ES-I3 (cell line): ENCODE data around the gene FAM169A.
"Not testable (repeated sequence)": the region's sequence is repeated elsewhere in the genome, so short reads cannot be mapped to it uniquely, and the experiment has no call there.

ENCODE experiments used
- H3K36me3 ChIP-seq: 2 replicates; pipeline ENCODE4 v1.6.1; 2013; ENCODE audit warnings: mild to moderate bottlenecking, low read length, control low read depth, moderate library complexity; ENCODE audit not compliant: insufficient read depth
- H3K4me1 ChIP-seq: 2 replicates; pipeline ENCODE4 v1.6.1; 2013; ENCODE audit warnings: mild to moderate bottlenecking, control low read depth, low read length; ENCODE audit not compliant: insufficient read depth
- H3K9ac ChIP-seq: 2 replicates; pipeline ENCODE4 v1.6.1; 2013; ENCODE audit warnings: low read depth, mild to moderate bottlenecking, low read length, moderate library complexity
- H3K9me3 ChIP-seq: 2 replicates; pipeline ENCODE4 v1.6.1; 2013; ENCODE audit warnings: mild to moderate bottlenecking, low read length, moderate library complexity; ENCODE audit not compliant: control insufficient read depth, insufficient read depth

FAM169A gene, protein sequence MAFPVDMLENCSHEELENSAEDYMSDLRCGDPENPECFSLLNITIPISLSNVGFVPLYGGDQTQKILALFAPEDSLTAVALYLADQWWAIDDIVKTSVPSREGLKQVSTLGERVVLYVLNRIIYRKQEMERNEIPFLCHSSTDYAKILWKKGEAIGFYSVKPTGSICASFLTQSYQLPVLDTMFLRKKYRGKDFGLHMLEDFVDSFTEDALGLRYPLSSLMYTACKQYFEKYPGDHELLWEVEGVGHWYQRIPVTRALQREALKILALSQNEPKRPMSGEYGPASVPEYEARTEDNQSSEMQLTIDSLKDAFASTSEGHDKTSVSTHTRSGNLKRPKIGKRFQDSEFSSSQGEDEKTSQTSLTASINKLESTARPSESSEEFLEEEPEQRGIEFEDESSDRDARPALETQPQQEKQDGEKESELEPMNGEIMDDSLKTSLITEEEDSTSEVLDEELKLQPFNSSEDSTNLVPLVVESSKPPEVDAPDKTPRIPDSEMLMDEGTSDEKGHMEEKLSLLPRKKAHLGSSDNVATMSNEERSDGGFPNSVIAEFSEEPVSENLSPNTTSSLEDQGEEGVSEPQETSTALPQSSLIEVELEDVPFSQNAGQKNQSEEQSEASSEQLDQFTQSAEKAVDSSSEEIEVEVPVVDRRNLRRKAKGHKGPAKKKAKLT

GRCh38 chr5:74865804-74866595 is at the start of gene FAM169A:
Gene FAM169A (minus strand): TSS chr5:74866387. CDS start chr5:74841676, 24,711 bp downstream.
- no peaks in the 10 kb centered on the region for H3K9me3 ChIP-seq
- H3K36me3 ChIP-seq: no peaks in the 10 kb centered on the region
- peak within 1 kb of the TSS; percentile 78 for H3K9ac ChIP-seq
- peaks cover 31% of the 10 kb centered on the region for H3K4me1 ChIP-seq

DNA sequence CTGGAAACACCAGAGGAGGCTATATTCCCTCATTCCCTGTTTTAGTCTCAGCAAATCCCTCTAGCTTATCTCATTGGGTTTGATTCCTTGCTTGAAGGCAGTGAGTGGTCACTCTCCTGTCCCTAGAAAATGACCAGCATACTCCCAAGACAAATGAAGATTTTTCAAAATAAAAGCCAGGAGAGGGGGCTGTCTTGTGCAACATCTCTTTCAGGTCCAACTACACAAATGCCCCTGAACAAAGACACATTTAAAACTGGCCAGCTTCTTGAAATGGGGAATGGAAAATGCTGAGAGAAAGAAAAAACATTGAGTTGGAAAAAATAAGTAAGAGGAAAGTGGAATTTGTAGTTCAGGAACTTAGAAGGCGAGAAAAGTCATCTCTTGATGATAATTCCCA is 49.3 kb upstream of the FAM169A start:
- no peaks in the 10 kb centered on the region for H3K4me1 ChIP-seq
- H3K9me3 ChIP-seq: no peaks in the 10 kb centered on the region
- H3K9ac ChIP-seq: no peak overlapping the region
- no peaks in the 10 kb centered on the region for H3K36me3 ChIP-seq

GRCh38 chr5:74911421-74911820 is 45.2 kb upstream of the FAM169A start:
- H3K9me3 ChIP-seq, H3K9ac ChIP-seq, H3K36me3 ChIP-seq, H3K4me1 ChIP-seq: not testable (repeated sequence)

DNA sequence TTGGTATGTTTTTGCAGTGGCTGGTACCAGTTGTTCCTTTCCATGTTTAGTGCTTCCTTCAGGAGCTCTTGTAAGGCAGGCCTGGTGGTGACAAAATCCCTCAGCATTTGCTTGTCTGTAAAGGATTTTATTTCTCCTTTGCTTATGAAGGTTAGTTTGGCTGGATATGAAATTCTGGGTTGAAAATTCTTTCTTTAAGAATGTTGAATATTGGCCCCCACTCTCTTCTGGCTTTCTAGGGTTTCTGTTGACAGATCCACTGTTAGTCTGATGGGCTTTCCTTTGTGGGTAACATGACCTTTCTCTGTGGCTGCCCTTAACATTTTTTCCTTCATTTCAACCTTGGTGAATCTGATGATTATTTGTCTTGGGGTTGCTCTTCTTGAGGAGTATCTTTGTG is 43.7 kb upstream of the FAM169A start:
- H3K36me3 ChIP-seq, H3K9me3 ChIP-seq, H3K9ac ChIP-seq, H3K4me1 ChIP-seq: not testable (repeated sequence)

DNA sequence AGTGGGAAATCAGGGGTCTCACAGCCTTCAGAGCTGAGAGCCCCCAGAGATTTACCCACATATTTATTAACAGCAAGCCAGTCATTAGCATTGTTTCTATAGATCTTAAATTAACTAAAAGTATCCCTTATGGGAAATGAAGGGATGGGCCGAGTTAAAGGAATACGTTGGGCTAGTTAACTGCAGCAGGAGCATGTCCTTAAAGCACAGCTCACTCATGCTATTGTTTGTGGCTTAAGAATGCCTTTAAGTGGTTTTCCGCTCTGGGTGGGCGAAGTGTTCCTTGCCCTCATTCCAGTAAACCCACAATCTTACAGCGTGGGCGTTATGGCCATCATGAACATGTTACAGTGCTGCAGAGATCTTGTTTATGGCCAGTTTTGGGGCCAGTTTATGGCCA is 42.0 kb upstream of the FAM169A start:
- not testable (repeated sequence) for H3K4me1 ChIP-seq, H3K9ac ChIP-seq, H3K9me3 ChIP-seq, H3K36me3 ChIP-seq

GRCh38 chr5:74904713-74905112 is 38.5 kb upstream of the FAM169A start:
- H3K36me3 ChIP-seq, H3K9ac ChIP-seq, H3K9me3 ChIP-seq, H3K4me1 ChIP-seq: not testable (repeated sequence)

DNA sequence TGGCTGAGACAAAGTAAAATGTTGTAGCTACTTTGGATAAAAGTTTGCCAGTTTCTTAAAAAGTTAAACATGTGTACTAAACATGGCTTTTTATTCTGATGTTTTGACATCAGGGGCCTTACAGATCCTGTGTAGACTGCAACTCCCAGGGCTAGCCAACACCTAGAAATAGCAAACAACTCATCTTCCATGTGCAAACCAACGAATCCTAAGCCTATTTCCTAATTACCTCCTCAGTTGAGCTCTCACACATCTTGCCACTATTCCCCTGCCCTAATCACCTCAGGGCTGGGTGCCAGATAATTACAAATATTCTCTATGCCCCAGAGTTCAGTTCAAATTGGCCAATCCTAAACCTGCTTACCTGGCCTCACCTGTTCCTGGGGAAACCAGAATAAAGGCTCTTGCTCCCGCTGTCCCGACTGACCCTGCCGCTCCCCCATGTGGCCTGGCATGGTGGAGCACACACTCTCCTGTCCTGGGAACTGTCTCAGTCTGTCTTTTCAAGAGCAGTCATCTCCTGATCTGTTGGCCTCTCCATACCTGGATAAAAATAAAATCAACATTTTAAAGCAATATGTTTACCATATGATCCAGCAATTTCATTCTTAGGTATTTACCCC is 37.1 kb upstream of the FAM169A start:
- H3K9ac ChIP-seq: no peak overlapping the region; the same call in 1 of the 2 replicates
- H3K36me3 ChIP-seq: no peaks in the 10 kb centered on the region
- no peaks in the 10 kb centered on the region for H3K9me3 ChIP-seq
- peaks cover 7% of the 10 kb centered on the region for H3K4me1 ChIP-seq

DNA sequence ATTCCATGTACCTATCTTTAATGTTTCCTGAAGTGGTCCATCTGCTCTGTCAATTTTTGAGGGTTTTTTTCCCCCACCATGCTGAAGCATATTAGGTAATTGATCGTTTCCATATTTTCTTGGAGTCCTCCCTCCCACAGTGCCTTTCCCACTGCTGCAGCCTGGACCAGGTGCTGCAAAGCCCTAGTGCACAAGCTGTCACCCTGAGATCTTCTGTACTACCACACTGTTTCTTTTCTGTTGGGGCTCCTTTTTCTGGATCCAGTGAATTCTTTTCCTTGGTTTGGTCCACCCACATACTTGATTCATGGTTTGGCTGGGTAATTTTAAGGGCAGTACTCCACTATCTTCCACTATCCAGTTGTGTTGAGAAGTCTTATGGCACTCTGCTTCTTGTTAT is 30.9 kb upstream of the FAM169A start:
- Histone ChIP-seq H3K4me1 (no peaks in the 10 kb centered on the region), H3K36me3 (no peaks in the 10 kb centered on the region), H3K9me3 (peaks cover 4% of the 10 kb centered on the region; the same call in 1 of the 2 replicates), H3K9ac (no peak overlapping the region)

DNA sequence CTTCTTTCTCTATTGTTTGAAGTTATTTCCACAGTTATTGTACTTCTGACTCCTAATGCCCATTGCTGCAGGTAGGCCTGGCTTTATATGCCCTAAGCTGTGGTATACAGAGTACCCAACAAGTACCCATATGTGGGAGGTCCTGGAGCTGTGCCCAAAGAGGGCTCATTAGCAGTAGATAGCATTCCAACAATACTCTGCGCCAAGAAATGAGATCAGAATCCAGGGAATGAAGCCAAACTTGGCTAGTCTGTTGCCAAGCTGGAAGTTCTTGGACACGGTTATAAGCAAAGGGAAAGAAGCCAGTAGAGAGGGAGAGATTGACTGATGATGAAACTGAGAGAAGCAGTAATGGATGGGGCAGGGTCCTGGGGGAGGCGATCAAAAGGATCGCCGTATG is 29.7 kb upstream of the FAM169A start:
- Histone ChIP-seq H3K9ac (no peak overlapping the region), H3K9me3 (peaks cover 4% of the 10 kb centered on the region; the same call in 1 of the 2 replicates), H3K4me1 (no peaks in the 10 kb centered on the region), H3K36me3 (no peaks in the 10 kb centered on the region)

- no peaks in the 10 kb centered on the region for H3K36me3 ChIP-seq
- H3K4me1 ChIP-seq: peaks cover 3% of the 10 kb centered on the region; the same call in 1 of the 2 replicates
- peaks cover 4% of the 10 kb centered on the region; the same call in 1 of the 2 replicates for H3K9me3 ChIP-seq
- no peak overlapping the region for H3K9ac ChIP-seq
Measured at GRCh38 chr5:74894351-74894750, 28.2 kb upstream of the FAM169A start.

GRCh38 chr5:74892921-74893320 is 26.7 kb upstream of the FAM169A start:
- no peak overlapping the region for H3K9ac ChIP-seq
- peaks cover 4% of the 10 kb centered on the region; the same call in 1 of the 2 replicates for H3K9me3 ChIP-seq
- no peaks in the 10 kb centered on the region for H3K36me3 ChIP-seq
- peaks cover 6% of the 10 kb centered on the region; the same call in 1 of the 2 replicates for H3K4me1 ChIP-seq

DNA sequence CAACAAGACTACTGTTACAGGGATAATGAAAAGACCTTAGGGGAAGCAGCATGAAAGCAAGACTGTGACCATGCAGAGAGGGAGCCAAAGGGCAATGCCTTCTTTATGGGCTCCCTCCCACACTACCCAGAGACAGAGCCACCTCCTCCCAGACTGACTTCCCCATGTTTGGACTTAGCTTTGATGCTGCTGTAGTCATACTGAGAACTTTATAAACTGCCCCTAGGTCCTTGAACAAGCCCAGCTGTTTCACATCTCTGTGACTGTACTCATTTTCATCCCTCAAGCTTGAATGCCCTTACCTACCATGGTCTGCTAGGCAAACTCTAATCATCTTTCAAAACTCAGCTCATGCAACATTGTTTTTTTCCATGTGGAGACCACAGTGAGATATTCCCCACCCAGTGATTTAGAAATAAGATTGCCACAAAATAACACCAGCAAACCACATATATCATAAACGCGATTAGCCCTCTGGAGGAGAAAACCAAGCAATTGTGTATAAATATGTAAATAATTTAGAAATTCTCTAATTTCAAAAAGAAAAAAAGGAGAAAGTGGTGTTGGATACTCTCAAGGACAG is 23.4 kb upstream of the FAM169A start:
- no peaks in the 10 kb centered on the region for H3K36me3 ChIP-seq
- no peaks in the 10 kb centered on the region; the same call in 1 of the 2 replicates for H3K9me3 ChIP-seq
- H3K4me1 ChIP-seq: peaks cover 6% of the 10 kb centered on the region
- no peak overlapping the region for H3K9ac ChIP-seq

DNA sequence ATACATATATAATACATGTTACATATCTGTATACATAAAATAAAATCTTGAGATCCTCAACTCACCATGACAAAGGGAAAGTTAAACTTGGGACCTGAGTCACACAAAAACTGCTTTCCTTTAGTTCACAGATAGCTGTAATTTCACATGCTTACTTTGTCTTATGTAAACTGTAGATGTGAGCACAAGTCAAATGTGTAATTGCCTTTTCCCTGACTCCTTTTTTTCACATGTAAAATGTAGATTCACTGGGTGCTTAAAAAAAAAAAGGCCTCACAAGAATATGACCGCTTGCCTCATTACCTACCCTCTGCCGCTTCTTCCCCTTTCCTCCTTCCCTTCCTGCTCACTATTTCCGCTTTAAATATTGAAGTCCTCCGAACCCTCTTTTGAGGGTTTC is 21.9 kb upstream of the FAM169A start:
- no peaks in the 10 kb centered on the region for H3K9me3 ChIP-seq
- H3K9ac ChIP-seq: no peak overlapping the region
- H3K36me3 ChIP-seq: no peaks in the 10 kb centered on the region
- H3K4me1 ChIP-seq: peaks cover 16% of the 10 kb centered on the region

DNA sequence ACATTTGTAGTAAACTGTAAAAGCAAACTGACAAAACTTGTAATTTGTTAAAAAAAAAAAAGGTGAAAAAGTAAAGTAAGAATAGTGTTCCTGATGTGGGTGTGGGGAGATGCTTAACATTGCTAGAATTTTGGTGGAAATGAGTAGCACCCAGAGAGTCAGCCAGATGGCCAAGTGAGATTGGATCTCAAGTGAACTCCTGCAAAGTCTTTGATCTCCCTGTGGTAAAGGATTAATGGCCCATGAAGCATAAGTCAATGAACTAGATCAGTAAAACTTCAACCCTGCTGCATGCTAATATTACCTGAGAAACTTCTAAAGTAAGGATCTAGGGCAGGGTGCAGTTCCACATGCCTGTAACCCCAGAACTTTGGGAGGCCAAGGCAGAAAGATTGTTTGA is 19.0 kb upstream of the FAM169A start:
- Histone ChIP-seq H3K9me3 (no peaks in the 10 kb centered on the region), H3K4me1 (peaks cover 23% of the 10 kb centered on the region), H3K9ac (no peak overlapping the region), H3K36me3 (no peaks in the 10 kb centered on the region)
